SK-N-SH (cell line): ENCODE results near the gene DUSP2. TPM values are rescaled to one million over a fixed set of nuclear protein-coding genes. Genes with fewer than 3 reads are reported as not detected.
"Not testable (repeated sequence)": the region's sequence is repeated elsewhere in the genome, so short reads cannot be mapped to it uniquely, and the experiment has no call there.

Experiments used
- CTCF ChIA-PET: fragments of 300-600, 350-600 bp; formaldehyde crosslinking; extraction: SDS; loops from one replicate; lab custom pipeline; 2021; lab: Yijun Ruan, JAX
- POLR2A ChIA-PET: fragments of 350-600 bp; sonication (Branson Sonifier 250); formaldehyde crosslinking; extraction: SDS; loops from one replicate; lab custom pipeline; 2020; ENCODE audit warnings: antibody characterized with exemption, inconsistent platforms; lab: Yijun Ruan, JAX
- DNase-seq: peaks from one replicate; pipeline ENCODE4 v3.0.0; 2012
- H2AFZ ChIP-seq: fragments of 200-600 bp; sonication (generic); 2 replicates; pipeline ENCODE4 v1.8.1; 2016; ENCODE audit warnings: antibody characterized with exemption, mild to moderate bottlenecking, low read depth
- H3F3A ChIP-seq: fragments of 200-600 bp; sonication (generic); replicated peaks from 2 replicates; pipeline ENCODE3; 2016; ENCODE audit warnings: antibody characterized with exemption, mild to moderate bottlenecking; ENCODE audit not compliant: insufficient read depth
- H3K27ac ChIP-seq, 2 experiments: fragments of 200-500 bp in 1 of 2; fragments of 200-600 bp in 1 of 2; sonication (Bioruptor generic) in 1 of 2; sonication (generic), shearing (Covaris generic) in 1 of 2; 2 replicates each; pipeline versions ENCODE4 v1.5.1 to v1.6.1; 2014 to 2016; ENCODE audit warnings: low read depth in 2 of 2, inconsistent platforms in 1 of 2, low read length in 1 of 2, mild to moderate bottlenecking in 1 of 2, mixed read lengths in 1 of 2
- H3K27me3 ChIP-seq: fragments of 200-600 bp; sonication (generic), shearing (Covaris generic); 2 replicates; pipeline ENCODE4 v1.6.1; 2016; ENCODE audit warnings: mixed run types; ENCODE audit not compliant: insufficient read depth
- H3K36me3 ChIP-seq, 2 experiments: fragments of 200-500 bp in 1 of 2; fragments of 200-600 bp in 1 of 2; sonication (Bioruptor generic) in 1 of 2; sonication (generic) in 1 of 2; replicated peaks in 1 of 2; 2 replicates each; pipeline versions ENCODE3 to v1.5.1; 2014 to 2016; ENCODE audit warnings: low read length in 1 of 2, mild to moderate bottlenecking in 1 of 2; ENCODE audit not compliant: insufficient read depth in 2 of 2, control insufficient read depth in 1 of 2
- H3K4me1 ChIP-seq, 2 experiments: fragments of 200-500 bp in 1 of 2; fragments of 200-600 bp in 1 of 2; sonication (Bioruptor generic) in 1 of 2; sonication (generic), shearing (Covaris generic) in 1 of 2; 2 replicates each; pipeline versions ENCODE4 v1.5.1 to v1.6.1; 2014 to 2016; ENCODE audit warnings: low read depth in 1 of 2, low read length in 1 of 2, mixed run types in 1 of 2; ENCODE audit not compliant: insufficient read depth in 2 of 2, control insufficient read depth in 1 of 2
- H3K4me2 ChIP-seq: fragments of 200-600 bp; sonication (generic), shearing (Covaris generic); 2 replicates; pipeline ENCODE4 v1.6.1; 2017; ENCODE audit warnings: mixed run types
- H3K4me3 ChIP-seq, 2 experiments: fragments of 200-500 bp in 1 of 2; fragments of 200-600 bp in 1 of 2; sonication (Bioruptor generic) in 1 of 2; sonication (generic), shearing (Covaris generic) in 1 of 2; 2 replicates each; pipeline versions ENCODE4 v1.5.1 to v1.8.1; 2014 to 2016; ENCODE audit warnings: low read depth in 2 of 2, inconsistent platforms in 1 of 2, low read length in 1 of 2, mild to moderate bottlenecking in 1 of 2, mixed read lengths in 1 of 2, moderate library complexity in 1 of 2
- H3K79me2 ChIP-seq: fragments of 200-600 bp; sonication (generic); 2 replicates; pipeline ENCODE4 v1.8.1; 2017; ENCODE audit warnings: mild to moderate bottlenecking; ENCODE audit not compliant: insufficient read depth
- H3K9ac ChIP-seq: fragments of 200-600 bp; sonication (generic); 2 replicates; pipeline ENCODE4 v1.6.1; 2017; ENCODE audit warnings: mixed run types
- H3K9me2 ChIP-seq: fragments of 200-600 bp; sonication (generic); 2 replicates; pipeline ENCODE4 v1.6.1; 2017; ENCODE audit warnings: mixed run types
- H3K9me3 ChIP-seq: fragments of 200-600 bp; sonication (generic); 2 replicates; pipeline ENCODE4 v1.6.1; 2017; ENCODE audit warnings: mixed run types, mild to moderate bottlenecking, moderate library complexity
- H4K20me1 ChIP-seq: fragments of 200-600 bp; sonication (generic); 2 replicates; pipeline ENCODE4 v1.6.1; 2017; ENCODE audit warnings: mild to moderate bottlenecking, mixed run types; ENCODE audit not compliant: insufficient read depth
- CHD2 ChIP-seq: fragments of 150-350 bp; IDR thresholded peaks from 2 replicates; pipeline ENCODE4 v1.6.1; 2018; ENCODE audit warnings: low read length; ENCODE audit not compliant: partially characterized antibody
- FOSL2 ChIP-seq: IDR thresholded peaks from 2 replicates; pipeline ENCODE4 v1.4.0; 2012; ENCODE audit warnings: low read depth, mild to moderate bottlenecking, moderate library complexity, borderline replicate concordance
- MXI1 ChIP-seq: IDR thresholded peaks from 2 replicates; pipeline ENCODE4 v1.6.1; 2012; ENCODE audit warnings: mild to moderate bottlenecking, low read depth, low read length, improper control_type of control experiment
- YY1 ChIP-seq: IDR thresholded peaks from 2 replicates; pipeline ENCODE4 v1.4.0; 2012; ENCODE audit warnings: low read depth, mild to moderate bottlenecking
- WGBS: methylation state at CpG from one replicate; pipeline ENCODE4 v1.1.6; 2017; ENCODE audit warnings: low lambda C conversion rate; 5-methylcytosine and 5-hydroxymethylcytosine counted together
- polyA plus RNA-seq, 3 experiments: library from polyadenylated mRNA; depleted of rRNA; stranded (reverse); fragments of >200 nt; gene quantifications; 2 replicates each; pipeline ENCODE4 v1.2.3, GENCODE V29; 2012
- TF ChIP-seq, protein P1 (sequence below): fragments of 150-350 bp; IDR thresholded peaks from 2 replicates; pipeline ENCODE4 v1.6.1; 2017; ENCODE audit warnings: antibody characterized with exemption, low read length, low read depth, borderline replicate concordance
- TF ChIP-seq, protein P2 (sequence below): fragments of 200-600 bp; sonication (generic); IDR thresholded peaks from 2 replicates; pipeline ENCODE4 v1.6.1; 2017; ENCODE audit warnings: antibody characterized with exemption, mild to moderate bottlenecking, moderate library complexity

DUSP2 gene
- polyA plus RNA-seq, 1 of the 3 experiments (the other 2 are of a cell fraction): 0.79 TPM

DNA sequence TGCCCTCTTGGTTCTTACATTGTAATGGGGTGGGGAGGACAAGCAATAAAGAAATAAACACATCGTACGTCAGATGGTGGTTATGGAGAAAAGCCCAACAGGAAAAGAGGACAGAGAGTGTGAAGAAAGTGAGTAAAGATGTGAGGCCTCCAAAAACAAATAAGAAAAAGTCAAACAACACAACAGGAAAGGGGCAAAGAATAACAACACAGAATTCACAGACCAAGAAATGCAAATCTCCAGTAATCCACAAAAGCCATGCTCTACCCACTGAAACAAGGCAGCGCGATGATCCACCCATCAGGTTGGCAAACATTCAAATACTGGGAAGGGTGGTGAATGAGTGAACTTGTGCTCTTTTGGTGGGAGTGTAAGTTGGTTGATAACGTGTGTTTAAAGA lies 16.7 kb upstream of the DUSP2 start (continued):
- TF ChIP-seq, protein P1, sequence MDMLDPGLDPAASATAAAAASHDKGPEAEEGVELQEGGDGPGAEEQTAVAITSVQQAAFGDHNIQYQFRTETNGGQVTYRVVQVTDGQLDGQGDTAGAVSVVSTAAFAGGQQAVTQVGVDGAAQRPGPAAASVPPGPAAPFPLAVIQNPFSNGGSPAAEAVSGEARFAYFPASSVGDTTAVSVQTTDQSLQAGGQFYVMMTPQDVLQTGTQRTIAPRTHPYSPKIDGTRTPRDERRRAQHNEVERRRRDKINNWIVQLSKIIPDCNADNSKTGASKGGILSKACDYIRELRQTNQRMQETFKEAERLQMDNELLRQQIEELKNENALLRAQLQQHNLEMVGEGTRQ: no peak
- TF ChIP-seq MXI1: no peak

DNA sequence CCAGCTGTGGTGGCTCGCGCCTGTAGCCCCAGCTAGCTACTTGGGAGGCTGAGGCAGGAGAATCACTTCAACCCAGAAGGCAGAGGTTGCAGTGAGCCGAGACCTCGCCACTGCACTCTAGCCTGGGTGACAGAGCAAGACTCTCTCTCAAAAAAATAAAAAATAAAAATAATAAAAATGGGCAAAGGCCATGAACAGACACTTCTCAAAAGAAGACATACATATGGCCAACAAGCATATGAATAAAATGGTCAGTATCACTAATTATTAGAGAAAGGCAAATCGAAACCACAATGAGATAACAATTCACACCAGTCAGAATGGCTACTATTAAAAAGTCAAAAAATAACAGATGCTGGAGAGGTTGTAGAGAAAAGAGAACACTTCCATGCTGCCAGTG lies 15.1 kb upstream of the DUSP2 start:
- H3F3A ChIP-seq, DNase-seq, H3K27me3 ChIP-seq, H3K4me1 ChIP-seq, POLR2A ChIA-PET, H2AFZ ChIP-seq, H3K9me2 ChIP-seq, H3K27ac ChIP-seq, H4K20me1 ChIP-seq, H3K79me2 ChIP-seq, H3K36me3 ChIP-seq, H3K4me2 ChIP-seq, H3K4me3 ChIP-seq, H3K9me3 ChIP-seq, H3K9ac ChIP-seq: not testable (repeated sequence)
- WGBS: 75% methylated on average over 5 of the region's 5 CpGs
- CTCF ChIA-PET: interaction anchor here (1.0 to 1.5 kb wide), 2 partner anchors 14 to 21 kb away, joined by 3 read pairs; no protein-coding TSS in a partner anchor

DNA sequence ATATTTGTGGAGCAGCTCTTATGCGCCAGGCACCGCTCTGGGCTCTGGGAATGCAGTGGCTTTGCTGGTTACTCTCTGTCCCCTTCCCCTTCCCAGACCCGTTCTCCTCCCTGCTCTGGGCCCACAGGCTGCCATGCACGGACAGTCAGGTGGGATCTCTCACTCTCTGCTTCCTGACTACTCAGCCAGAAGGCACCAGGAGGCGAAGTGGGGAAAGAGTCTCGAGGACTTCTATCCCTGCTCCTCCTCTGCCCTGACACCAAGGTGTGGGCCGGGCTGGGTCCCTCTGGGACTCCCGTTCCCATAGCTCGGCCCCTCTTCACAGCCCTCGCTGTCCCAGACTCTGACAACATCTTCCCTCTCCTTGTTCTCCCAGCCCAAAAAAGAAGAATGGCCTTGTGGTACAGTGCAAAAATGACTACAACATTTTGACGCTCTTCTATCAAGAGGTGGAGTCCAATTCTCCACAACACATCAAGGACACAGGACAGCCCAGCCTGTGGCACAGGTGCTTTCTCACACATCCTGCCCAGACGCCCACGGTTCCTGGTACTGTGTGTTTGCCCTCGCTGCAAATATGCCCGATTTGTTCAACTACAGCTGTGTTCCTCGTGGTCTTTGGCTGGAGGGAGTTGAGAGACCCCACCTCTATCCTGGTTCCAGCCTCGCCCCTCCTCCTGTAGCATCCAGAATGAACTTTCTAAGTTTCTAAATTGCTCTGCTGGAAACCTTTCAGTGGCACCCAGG lies 14.0 kb upstream of the DUSP2 start:
- H3K4me1 ChIP-seq: no peaks in the 10 kb centered on the region; a peak in 1 of 4 replicates
- no peak for DNase-seq
- H3F3A ChIP-seq: no peaks in the 10 kb centered on the region
- H3K9me2 ChIP-seq: no peaks in the 10 kb centered on the region
- no peak overlapping the region for H3K4me3 ChIP-seq
- H4K20me1 ChIP-seq: no peaks in the 10 kb centered on the region
- no peak overlapping the region for H3K4me2 ChIP-seq
- ChIA-PET CTCF (interaction anchor here (1.0 kb wide), 1 partner anchor 15 kb away, joined by 6 read pairs; no protein-coding TSS in a partner anchor), POLR2A (no interaction called here)
- H3K79me2 ChIP-seq: no peaks in the 10 kb centered on the region
- 83% methylated on average over 17 of the region's 17 CpGs for WGBS
- TF ChIP-seq, protein P2, sequence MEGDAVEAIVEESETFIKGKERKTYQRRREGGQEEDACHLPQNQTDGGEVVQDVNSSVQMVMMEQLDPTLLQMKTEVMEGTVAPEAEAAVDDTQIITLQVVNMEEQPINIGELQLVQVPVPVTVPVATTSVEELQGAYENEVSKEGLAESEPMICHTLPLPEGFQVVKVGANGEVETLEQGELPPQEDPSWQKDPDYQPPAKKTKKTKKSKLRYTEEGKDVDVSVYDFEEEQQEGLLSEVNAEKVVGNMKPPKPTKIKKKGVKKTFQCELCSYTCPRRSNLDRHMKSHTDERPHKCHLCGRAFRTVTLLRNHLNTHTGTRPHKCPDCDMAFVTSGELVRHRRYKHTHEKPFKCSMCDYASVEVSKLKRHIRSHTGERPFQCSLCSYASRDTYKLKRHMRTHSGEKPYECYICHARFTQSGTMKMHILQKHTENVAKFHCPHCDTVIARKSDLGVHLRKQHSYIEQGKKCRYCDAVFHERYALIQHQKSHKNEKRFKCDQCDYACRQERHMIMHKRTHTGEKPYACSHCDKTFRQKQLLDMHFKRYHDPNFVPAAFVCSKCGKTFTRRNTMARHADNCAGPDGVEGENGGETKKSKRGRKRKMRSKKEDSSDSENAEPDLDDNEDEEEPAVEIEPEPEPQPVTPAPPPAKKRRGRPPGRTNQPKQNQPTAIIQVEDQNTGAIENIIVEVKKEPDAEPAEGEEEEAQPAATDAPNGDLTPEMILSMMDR: no peak
- no peak for TF ChIP-seq FOSL2
- no peak for TF ChIP-seq CHD2
- TF ChIP-seq YY1: no peak
- H3K9me3 ChIP-seq: no peaks in the 10 kb centered on the region
- H3K27me3 ChIP-seq: no peaks in the 10 kb centered on the region
- no peak overlapping the region for H3K27ac ChIP-seq
- no peaks in the 10 kb centered on the region for H3K36me3 ChIP-seq
- no peak overlapping the region for H3K9ac ChIP-seq
- H2AFZ ChIP-seq: no peak overlapping the region
